Erythroblast (primary cell): ENCODE results near the gene FIGN.

Source experiments
- GATA1 ChIP-seq: IDR thresholded peaks from 2 replicates; pipeline ENCODE4 v1.6.1; 2011; ENCODE audit warnings: low read depth, mild to moderate bottlenecking, control low read depth, low read length, moderate library complexity
- POLR2A ChIP-seq: IDR thresholded peaks from 2 replicates; pipeline ENCODE4 v1.6.1; 2011; ENCODE audit warnings: mild to moderate bottlenecking, low read length

DNA sequence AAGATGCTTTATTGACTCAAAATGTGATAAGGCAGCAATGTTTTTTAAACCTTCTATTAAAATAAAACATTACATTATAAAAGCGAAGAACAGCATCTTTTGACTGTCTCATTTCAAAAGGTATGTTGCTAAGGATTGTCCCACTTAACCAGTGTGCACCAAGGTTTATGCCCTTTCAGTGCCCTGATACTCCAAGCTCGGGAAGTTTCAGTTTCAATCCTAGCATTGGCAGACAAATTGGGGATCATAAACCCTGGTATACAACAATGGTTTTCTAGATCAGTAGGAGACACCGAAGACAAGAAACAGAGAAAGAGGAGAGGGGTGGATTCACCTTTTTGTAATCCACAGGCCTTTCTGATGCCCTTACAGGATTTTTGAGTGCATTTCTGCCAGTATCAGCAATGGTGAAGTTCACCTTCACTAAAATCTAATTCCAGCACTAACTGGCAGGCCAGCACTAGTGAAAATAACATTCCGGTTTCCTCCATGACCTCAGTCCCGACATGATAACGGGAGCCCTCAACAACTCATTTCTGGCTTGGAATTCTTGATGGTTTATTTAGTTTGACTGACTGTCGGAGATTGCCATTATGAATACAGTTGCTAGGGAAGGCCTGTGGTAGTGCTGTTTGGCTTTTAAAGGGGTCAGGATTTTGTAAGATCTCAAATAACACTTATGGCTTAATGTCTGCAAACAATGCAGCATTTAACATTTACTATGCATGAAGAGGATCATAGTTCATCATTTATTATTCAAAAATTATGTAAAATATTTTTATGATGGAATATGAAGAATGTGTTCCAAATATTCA, 33.3 kb upstream of the FIGN start:
- TF ChIP-seq POLR2A (no peak), GATA1 (no peak)
